Measurements from ENCODE around the gene RPTOR.
A peak's percentile ranks its signal among the peaks of the same experiment; 100 is the strongest.
"Not testable (repeated sequence)": the region's sequence is repeated elsewhere in the genome, so short reads cannot be mapped to it uniquely, and the experiment has no call there.

Gene RPTOR

GRCh38 chr17:80785477-80786178 lies 241.0 kb downstream of the RPTOR start:
- no peak for DNase-seq (ENCODE audit: low spot score)

DNA sequence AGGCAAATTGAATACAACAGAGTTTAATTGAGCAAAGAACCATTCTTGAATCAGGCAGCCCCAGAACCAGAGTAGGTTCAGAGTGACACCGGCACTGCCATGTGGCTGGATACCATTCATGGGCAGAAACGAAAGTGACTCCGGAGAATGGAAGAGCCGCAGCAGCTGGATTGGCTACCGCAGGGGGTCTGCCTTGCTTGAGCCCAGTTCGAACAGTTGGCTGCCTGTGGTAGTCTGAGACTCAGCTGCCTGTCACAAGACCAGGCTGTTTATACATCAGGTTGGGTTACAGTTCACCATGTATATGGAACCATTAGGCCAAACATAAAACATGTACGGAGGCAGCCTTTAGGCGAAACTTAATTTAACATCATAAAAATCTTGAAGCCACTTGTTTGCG lies 241.8 kb downstream of the RPTOR start:
- DNase-seq (ENCODE audit: low spot score): no peak

DNA sequence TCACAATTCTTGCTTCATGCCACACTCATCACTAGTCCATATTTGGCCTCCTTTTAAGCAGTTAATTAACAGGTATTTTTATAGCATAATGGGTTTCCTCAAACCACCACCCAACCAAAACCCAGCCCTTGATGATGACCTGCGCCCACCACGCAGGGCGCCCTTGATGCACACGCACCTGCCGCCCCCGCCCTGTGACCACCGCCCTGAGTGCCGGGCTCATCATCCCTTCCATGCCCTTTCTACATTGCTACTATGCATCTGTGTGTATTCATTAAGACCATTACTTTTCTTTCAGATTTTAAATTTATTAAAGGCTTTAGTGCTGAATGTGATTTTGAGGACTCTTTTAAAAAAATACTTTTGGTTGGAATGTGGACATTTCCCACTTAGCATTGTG lies 242.2 kb downstream of the RPTOR start:
- no peak for DNase-seq (ENCODE audit: low spot score)

DNA sequence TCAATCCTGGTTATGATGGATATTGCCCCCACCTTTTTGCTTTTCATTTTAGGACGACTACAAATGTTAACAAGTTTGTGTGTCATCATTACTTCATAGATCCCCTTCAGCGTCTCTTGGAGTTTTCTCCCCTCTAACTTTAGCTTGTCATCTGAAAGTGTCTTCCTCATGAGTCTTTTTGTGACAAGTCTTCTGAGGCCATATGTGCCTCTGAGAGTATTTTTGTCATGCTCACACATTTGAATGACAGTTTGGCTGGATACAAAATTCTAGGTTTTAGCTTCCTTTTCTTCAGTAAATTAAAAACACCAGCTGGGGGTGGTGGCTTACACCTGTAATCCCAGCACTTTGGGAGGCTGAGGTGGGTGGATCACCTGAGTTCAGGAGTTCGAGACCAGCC lies 243.2 kb downstream of the RPTOR start:
- no peak for DNase-seq (ENCODE audit: low spot score)

GRCh38 chr17:80789356-80789902 lies 244.8 kb downstream of the RPTOR start:
- no peak for DNase-seq (ENCODE audit: low spot score)

DNA sequence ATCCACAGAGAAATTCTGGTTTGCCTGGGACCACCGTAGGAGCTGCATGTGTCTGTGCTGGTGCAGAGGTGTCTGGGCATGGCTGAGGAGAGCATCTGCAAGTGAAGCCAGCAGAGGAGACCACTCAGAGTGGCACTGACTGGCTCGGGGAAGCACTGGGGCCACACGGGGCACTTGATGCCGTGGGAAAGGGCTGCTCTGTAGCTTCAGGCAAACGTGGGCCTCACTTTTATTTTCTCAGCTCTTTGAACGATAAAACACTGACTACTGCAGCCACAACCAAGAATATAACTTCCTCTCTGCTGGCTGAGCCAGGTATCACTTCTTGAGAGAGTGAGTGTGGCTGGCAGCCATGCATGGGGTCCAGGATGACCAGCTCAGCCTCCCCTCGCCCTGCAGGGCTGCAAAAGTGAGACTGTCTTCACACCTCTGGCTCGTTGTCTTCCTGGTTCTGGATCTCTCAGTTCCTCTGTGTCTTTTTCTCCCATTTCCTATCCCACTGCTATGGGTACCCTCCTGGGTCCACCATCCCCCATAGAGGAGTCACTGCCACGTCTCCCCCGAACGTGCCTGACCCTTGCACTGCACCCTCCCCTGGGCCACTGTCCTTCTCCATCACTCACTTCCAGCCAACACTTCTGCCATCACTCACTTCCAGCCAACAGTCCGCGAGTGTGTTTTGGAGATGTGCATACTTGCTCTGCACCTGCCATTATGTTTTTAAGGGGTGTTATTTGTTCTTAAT lies 245.6 kb downstream of the RPTOR start:
- DNase-seq (ENCODE audit: low spot score): no peak

GRCh38 chr17:80790981-80791742 lies 246.5 kb downstream of the RPTOR start:
- no peak for DNase-seq (ENCODE audit: low spot score)

GRCh38 chr17:80791758-80792284 lies 247.2 kb downstream of the RPTOR start:
- peak; percentile 12 for DNase-seq (ENCODE audit: low spot score)

DNA sequence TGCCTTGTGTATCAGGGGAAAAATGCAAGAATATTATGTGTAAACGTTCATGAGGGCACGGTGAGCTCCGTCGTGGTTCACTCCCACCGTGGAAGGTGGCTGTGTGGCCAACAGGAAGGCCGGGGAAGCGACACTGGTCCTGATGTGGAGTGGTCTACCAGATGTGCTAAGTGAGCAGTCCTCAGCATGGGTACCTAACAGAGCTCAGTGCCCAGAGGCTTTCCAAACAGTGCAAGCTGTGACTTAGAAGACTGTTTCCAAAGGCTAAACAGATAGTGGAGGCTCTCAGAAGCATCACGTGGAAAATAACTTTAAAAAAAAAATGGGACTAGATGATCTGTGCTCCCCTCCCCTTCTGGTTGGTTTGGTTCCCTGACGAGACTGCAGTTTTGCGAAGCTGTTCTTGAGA lies 247.7 kb downstream of the RPTOR start:
- no peak for DNase-seq (ENCODE audit: low spot score)

- DNase-seq (ENCODE audit: low spot score): no peak
Observed at GRCh38 chr17:80793421-80793820, 248.8 kb downstream of the RPTOR start.

GRCh38 chr17:80793851-80794267 lies 249.2 kb downstream of the RPTOR start:
- peak; percentile 75 for DNase-seq (ENCODE audit: low spot score)

GRCh38 chr17:80794281-80795089 lies 249.8 kb downstream of the RPTOR start:
- DNase-seq (ENCODE audit: low spot score): no peak

GRCh38 chr17:80795090-80795580 lies 250.5 kb downstream of the RPTOR start:
- DNase-seq (ENCODE audit: low spot score): no peak

GRCh38 chr17:80795754-80796153 lies 251.1 kb downstream of the RPTOR start:
- no peak for DNase-seq (ENCODE audit: low spot score)

- peak; percentile 18 for DNase-seq (ENCODE audit: low spot score)
Observed at GRCh38 chr17:80796430-80796861, 251.8 kb downstream of the RPTOR start.

DNA sequence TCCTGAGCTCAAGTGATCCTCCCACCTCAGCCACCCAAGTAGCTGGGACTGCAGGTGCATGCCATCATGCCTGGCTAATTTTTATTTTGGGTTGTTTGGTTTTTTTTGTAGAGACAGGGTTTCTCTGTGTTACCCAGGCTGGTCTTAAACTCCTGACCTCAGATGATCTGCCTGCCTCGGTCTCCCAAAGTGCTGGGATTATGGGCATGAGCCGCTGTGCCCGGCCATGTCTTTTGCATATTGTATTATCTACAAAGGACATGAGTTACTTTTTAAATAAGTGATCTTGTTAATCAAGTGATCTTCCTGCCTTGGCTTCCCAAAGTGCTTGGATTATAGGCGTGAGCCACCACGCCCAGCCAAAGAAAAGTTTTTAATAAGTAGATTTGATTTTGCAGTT lies 252.6 kb downstream of the RPTOR start:
- DNase-seq (ENCODE audit: low spot score): not testable (repeated sequence)

- DNase-seq (ENCODE audit: low spot score): no peak
Observed at GRCh38 chr17:80797741-80798594, 253.3 kb downstream of the RPTOR start.

GRCh38 chr17:80798595-80799537 lies 254.2 kb downstream of the RPTOR start:
- DNase-seq (ENCODE audit: low spot score): no peak

Measured in hematopoietic multipotent progenitor cell treated with erythropoietin and hydrocortisone succinate and interleukin-3 and kit ligand, for 15 days (in vitro differentiated cells).